Activated CD8-positive, alpha-beta T cell treated with anti-CD3 and anti-CD28 coated beads, Interleukin-2, amount 10 ng/mL, durations not matched to agents 7 days and 5 days (primary cell): ENCODE results near the gene LRRC46. TPM values are rescaled to one million over a fixed set of nuclear protein-coding genes. Genes with fewer than 3 reads are reported as not detected.

Source experiments
- ATAC-seq: fragments of 150-1000 bp; cut with Tn5 transposase; one replicate; pipeline ENCODE4 v1.10.0; 2021; ENCODE audit warnings: moderate library complexity
- CTCF ChIA-PET: fragments of 350-600 bp; sonication (Branson Sonifier 250); formaldehyde crosslinking; loops from one replicate; lab custom pipeline; 2021; ENCODE audit warnings: antibody characterized with exemption; lab: Charles Lee
- POLR2A ChIA-PET: fragments of 350-600 bp; sonication (Branson Sonifier 250); formaldehyde crosslinking; loops from one replicate; lab custom pipeline; 2021; ENCODE audit warnings: antibody characterized with exemption; lab: Charles Lee
- DNase-seq: peaks from one replicate; pipeline ENCODE4 v3.0.0-alpha.2; 2020
- H3K27ac Mint-ChIP-seq: one replicate; pipeline ENCODE4 v1.8.0; 2021; ENCODE audit warnings: mild to moderate bottlenecking, mixed read lengths
- H3K27me3 Mint-ChIP-seq: one replicate; pipeline ENCODE4 v1.8.0; 2021; ENCODE audit warnings: low read depth, mixed read lengths
- H3K36me3 Mint-ChIP-seq: one replicate; pipeline ENCODE4 v1.8.0; 2021; ENCODE audit warnings: low read depth, mixed read lengths
- H3K4me1 Mint-ChIP-seq: one replicate; pipeline ENCODE4 v1.8.0; 2021; ENCODE audit warnings: low read depth, mixed read lengths
- H3K4me3 Mint-ChIP-seq: one replicate; pipeline ENCODE4 v1.8.0; 2021; ENCODE audit warnings: mild to moderate bottlenecking, mixed read lengths
- H3K9me3 Mint-ChIP-seq: one replicate; pipeline ENCODE4 v1.8.0; 2022; ENCODE audit warnings: mixed read lengths; ENCODE audit not compliant: insufficient read depth
- total RNA-seq, 2 experiments: library from RNA; stranded (reverse); gene quantifications; one replicate each; pipeline ENCODE4 v1.2.3, GENCODE V29; 2021

LRRC46 gene
- total RNA-seq, 2 experiments from 2014 or later, result 0.82 to 0.97 TPM

GRCh38 chr17:47845716-47846075, 14.2 kb downstream of the LRRC46 start:
- POLR2A ChIA-PET, result interaction anchor here (3.7 kb wide), 1 partner anchor 50 kb away, joined by 19 read pairs; the partner anchor contains the start of gene SP2
- H3K27ac Mint-ChIP-seq, result no peak overlapping the region
- peaks cover 57% of the 10 kb centered on the region for H3K27me3 Mint-ChIP-seq
- CTCF ChIA-PET, result interaction anchor here (0.9 to 18.7 kb wide), 3 partner anchors 41 to 172 kb away, joined by 3 to 538 read pairs (median 18); partner anchors contain the start of genes PNPO and SP2
- H3K4me3 Mint-ChIP-seq, result no peak overlapping the region
- H3K36me3 Mint-ChIP-seq, result no peaks in the 10 kb centered on the region
- peaks cover 27% of the 10 kb centered on the region for H3K4me1 Mint-ChIP-seq
- H3K9me3 Mint-ChIP-seq, result no peaks in the 10 kb centered on the region
- DNase-seq, result no peak
- ATAC-seq, result no peak

GRCh38 chr17:47846716-47847340, 15.4 kb downstream of the LRRC46 start:
- no peak for DNase-seq
- Mint-ChIP-seq H3K27ac (no peak overlapping the region), H3K27me3 (peaks cover 60% of the 10 kb centered on the region), H3K36me3 (no peaks in the 10 kb centered on the region), H3K4me3 (no peak overlapping the region), H3K9me3 (no peaks in the 10 kb centered on the region), H3K4me1 (peaks cover 21% of the 10 kb centered on the region)
- no peak for ATAC-seq
- ChIA-PET POLR2A (interaction anchor here (1.1 kb wide), 1 partner anchor 49 kb away, joined by 4 read pairs; the partner anchor contains the start of gene SP2), CTCF (interaction anchor here (1.2 to 18.7 kb wide), 8 partner anchors 10 to 171 kb away, joined by 3 to 538 read pairs (median 10); partner anchors contain the start of genes CDK5RAP3, LRRC46, MRPL10 and SP2)

GRCh38 chr17:47847341-47848197, 16.1 kb downstream of the LRRC46 start:
- Mint-ChIP-seq H3K27ac (no peak overlapping the region), H3K9me3 (no peaks in the 10 kb centered on the region), H3K4me1 (peaks cover 24% of the 10 kb centered on the region), H3K4me3 (no peak overlapping the region), H3K27me3 (peaks cover 68% of the 10 kb centered on the region), H3K36me3 (no peaks in the 10 kb centered on the region)
- ATAC-seq, result no peak
- ChIA-PET POLR2A (interaction anchor here (0.6 to 1.1 kb wide), 4 partner anchors 16 to 55 kb away, joined by 3 to 4 read pairs (median 3); partner anchors contain the start of genes LRRC46, MRPL10 and SP2), CTCF (interaction anchor here (1.1 to 18.7 kb wide), 10 partner anchors 9 to 233 kb away, joined by 3 to 538 read pairs (median 6); partner anchors contain the start of genes CDK5RAP3, LRRC46, MRPL10 and SP2)
- no peak for DNase-seq

- no peak overlapping the region for H3K4me3 Mint-ChIP-seq
- CTCF ChIA-PET, result interaction anchor here (1.1 to 18.7 kb wide), 10 partner anchors 9 to 233 kb away, joined by 3 to 538 read pairs (median 6); partner anchors contain the start of genes CDK5RAP3, LRRC46, MRPL10 and SP2
- ATAC-seq, result no peak
- no peaks in the 10 kb centered on the region for H3K36me3 Mint-ChIP-seq
- no peak overlapping the region for H3K27ac Mint-ChIP-seq
- DNase-seq, result no peak
- peaks cover 21% of the 10 kb centered on the region for H3K4me1 Mint-ChIP-seq
- POLR2A ChIA-PET, result interaction anchor here (0.6 to 1.1 kb wide), 4 partner anchors 17 to 56 kb away, joined by 3 to 4 read pairs (median 3); partner anchors contain the start of genes LRRC46, MRPL10 and SP2
- H3K9me3 Mint-ChIP-seq, result no peaks in the 10 kb centered on the region
- H3K27me3 Mint-ChIP-seq, result peaks cover 73% of the 10 kb centered on the region
Observed at GRCh38 chr17:47848198-47848513, 16.7 kb downstream of the LRRC46 start.

GRCh38 chr17:47850373-47850691, 18.9 kb downstream of the LRRC46 start:
- Mint-ChIP-seq H3K27ac (no peak overlapping the region), H3K4me3 (peak overlapping the region; percentile 27), H3K27me3 (peaks cover 83% of the 10 kb centered on the region), H3K9me3 (no peaks in the 10 kb centered on the region), H3K36me3 (no peaks in the 10 kb centered on the region), H3K4me1 (peaks cover 19% of the 10 kb centered on the region)
- ChIA-PET CTCF (interaction anchor here (0.5 to 18.7 kb wide), 2 partner anchors 37 to 85 kb away, joined by 3 to 538 read pairs; partner anchors contain the start of gene SP2), POLR2A (no interaction called here)
- no peak for DNase-seq
- ATAC-seq, result no peak

- H3K9me3 Mint-ChIP-seq, result no peaks in the 10 kb centered on the region
- CTCF ChIA-PET, result interaction anchor here (0.9 to 18.7 kb wide), 3 partner anchors 10 to 58 kb away, joined by 3 to 538 read pairs (median 19); partner anchors contain the start of genes SCRN2 and SP2
- POLR2A ChIA-PET, result interaction anchor here (1.0 kb wide), 1 partner anchor 19 kb away, joined by 3 read pairs; the partner anchor contains the start of genes LRRC46 and MRPL10
- ATAC-seq, result peak; percentile 86
- peaks cover 84% of the 10 kb centered on the region for H3K27me3 Mint-ChIP-seq
- H3K27ac Mint-ChIP-seq, result no peak within 1 kb of the TSS
- H3K4me1 Mint-ChIP-seq, result peaks cover 19% of the 10 kb centered on the region
- peak; percentile 70 for DNase-seq
- peak within 1 kb of the TSS; percentile 27 for H3K4me3 Mint-ChIP-seq
- H3K36me3 Mint-ChIP-seq, result no peaks in the 10 kb centered on the region
Observed at GRCh38 chr17:47850692-47851573, 19.5 kb downstream of the LRRC46 start, which contains the start of gene SP6. Gene SP6 (minus strand): TSS chr17:47851163. CDS start chr17:47848429, 2,734 bp downstream.

GRCh38 chr17:47851764-47852112, 20.3 kb downstream of the LRRC46 start:
- no peak overlapping the region for H3K27ac Mint-ChIP-seq
- H3K9me3 Mint-ChIP-seq, result no peaks in the 10 kb centered on the region
- H3K36me3 Mint-ChIP-seq, result no peaks in the 10 kb centered on the region
- POLR2A ChIA-PET, result interaction anchor here (1.0 kb wide), 1 partner anchor 20 kb away, joined by 3 read pairs; the partner anchor contains the start of genes LRRC46 and MRPL10
- H3K27me3 Mint-ChIP-seq, result peaks cover 80% of the 10 kb centered on the region
- no peak overlapping the region for H3K4me3 Mint-ChIP-seq
- CTCF ChIA-PET, result interaction anchor here (0.9 to 18.7 kb wide), 4 partner anchors 10 to 98 kb away, joined by 3 to 538 read pairs (median 11); partner anchors contain the start of genes SCRN2 and SP2
- DNase-seq (no peak), ATAC-seq (no peak)
- H3K4me1 Mint-ChIP-seq, result peaks cover 19% of the 10 kb centered on the region

- DNase-seq (no peak), ATAC-seq (no peak)
- Mint-ChIP-seq H3K4me3 (no peak overlapping the region), H3K36me3 (no peaks in the 10 kb centered on the region), H3K27me3 (peaks cover 76% of the 10 kb centered on the region), H3K27ac (no peak overlapping the region), H3K4me1 (peaks cover 16% of the 10 kb centered on the region), H3K9me3 (no peaks in the 10 kb centered on the region)
- POLR2A ChIA-PET, result interaction anchor here (1.0 kb wide), 2 partner anchors 21 to 33 kb away, joined by 3 to 4 read pairs; partner anchors contain the start of genes LRRC46 and MRPL10
- CTCF ChIA-PET, result interaction anchor here (0.9 to 18.7 kb wide), 4 partner anchors 11 to 97 kb away, joined by 3 to 538 read pairs (median 11); partner anchors contain the start of genes SCRN2 and SP2
Observed at GRCh38 chr17:47852113-47852949, 20.9 kb downstream of the LRRC46 start.

GRCh38 chr17:47853616-47854015, 22.1 kb downstream of the LRRC46 start:
- no peak for ATAC-seq

More at GRCh38 chr17:47853616-47854015, 22.1 kb downstream of the LRRC46 start:
- Mint-ChIP-seq H3K4me1 (peaks cover 16% of the 10 kb centered on the region), H3K27me3 (peaks cover 68% of the 10 kb centered on the region), H3K36me3 (no peaks in the 10 kb centered on the region), H3K4me3 (no peak overlapping the region), H3K27ac (no peak overlapping the region), H3K9me3 (no peaks in the 10 kb centered on the region)
- ChIA-PET CTCF (interaction anchor here (2.4 to 18.7 kb wide), 3 partner anchors 10 to 33 kb away, joined by 7 to 538 read pairs (median 19); partner anchors contain the start of genes SCRN2 and SP2), POLR2A (interaction anchor here (1.0 kb wide), 1 partner anchor 31 kb away, joined by 4 read pairs; no protein-coding TSS in a partner anchor)
- no peak for DNase-seq
